GM12878 (cell line): ENCODE results near the gene MUTYH. TPM values are rescaled to one million over a fixed set of nuclear protein-coding genes. Genes with fewer than 3 reads are reported as not detected.

ENCODE experiments used
- ATAC-seq: fragments of 200-7000 bp; cut with Tn5 transposase; 3 replicates; pipeline ENCODE4 v1.9.1; 2020; ENCODE audit warnings: mild to moderate bottlenecking, moderate library complexity
- BruUV-seq: library from RNA; stranded (reverse); fragments of 400-500 nt; replicated peaks from 2 replicates; lab custom pipeline; 2021; lab: Mats Ljungman, UMichigan
- CTCF ChIA-PET: fragments of 300-600 bp; sonication (Branson Sonifier 250); formaldehyde crosslinking; extraction: SDS; loops from one replicate; lab custom pipeline; 2021; ENCODE audit warnings: inconsistent platforms; lab: Yijun Ruan, JAX
- POLR2A ChIA-PET: fragments of 350-600 bp; formaldehyde crosslinking; extraction: SDS; loops from one replicate; lab custom pipeline; 2021; ENCODE audit warnings: inconsistent platforms; lab: Charles Lee
- RAD21 ChIA-PET: fragments of 300-600 bp; sonication (Branson Sonifier 250); formaldehyde crosslinking; loops from one replicate; lab custom pipeline; 2023; ENCODE audit warnings: antibody characterized with exemption; ENCODE audit not compliant: unreplicated experiment; lab: Charles Lee
- SMC1A ChIA-PET: fragments of 300-600 bp; sonication (Branson Sonifier 250); formaldehyde crosslinking; loops from one replicate; lab custom pipeline; 2023; ENCODE audit not compliant: unreplicated experiment, uncharacterized antibody; lab: Charles Lee
- DNase-seq: peaks from one replicate; pipeline ENCODE4 v3.0.0-alpha.2; 2011; ENCODE audit warnings: low read depth, low spot score
- FAIRE-seq: peaks from 3 replicates; lab custom pipeline; 2011; peaks lifted over from hg19 to GRCh38; lab: Jason Lieb, UNC
- H2AFZ ChIP-seq: 2 replicates; pipeline ENCODE4 v1.6.0; 2011; ENCODE audit warnings: low read depth, low read length, control low read depth; ENCODE audit not compliant: control insufficient read depth
- H3K27ac ChIP-seq: 2 replicates; pipeline ENCODE4 v1.5.1; 2011; ENCODE audit warnings: control low read depth; ENCODE audit not compliant: control insufficient read depth, insufficient read depth
- H3K27me3 ChIP-seq, 2 experiments: replicated peaks in 1 of 2; 2 replicates each; pipeline versions ENCODE4 v1.6.0 to v1.6.1; 2011; ENCODE audit warnings: low read length in 1 of 2; ENCODE audit not compliant: control insufficient read depth in 2 of 2, insufficient read depth in 2 of 2
- H3K36me3 ChIP-seq, 2 experiments: 2 replicates each; pipeline ENCODE4 v1.5.1; 2011; ENCODE audit warnings: low read length in 1 of 2; ENCODE audit not compliant: control insufficient read depth in 2 of 2, insufficient read depth in 2 of 2
- H3K4me1 ChIP-seq: 2 replicates; pipeline ENCODE4 v1.6.1; 2011; ENCODE audit warnings: mild to moderate bottlenecking, low read length, moderate library complexity, mixed read lengths; ENCODE audit not compliant: control insufficient read depth, insufficient read depth
- H3K4me2 ChIP-seq: 2 replicates; pipeline ENCODE4 v1.6.0; 2011; ENCODE audit warnings: control low read depth; ENCODE audit not compliant: control insufficient read depth, insufficient read depth
- H3K4me3 ChIP-seq: fragments of 200-600 bp; sonication (generic); 2 replicates; pipeline ENCODE4 v1.5.1; 2016
- H3K79me2 ChIP-seq: 2 replicates; pipeline ENCODE4 v1.6.0; 2011; ENCODE audit warnings: low read length; ENCODE audit not compliant: control insufficient read depth, insufficient read depth
- H3K9ac ChIP-seq: 2 replicates; pipeline ENCODE4 v1.8.0; 2011; ENCODE audit warnings: low read length, control low read depth, mixed read lengths; ENCODE audit not compliant: control insufficient read depth, insufficient read depth
- H3K9me3 ChIP-seq: replicated peaks from 3 replicates; pipeline ENCODE4 v1.5.1; 2011; ENCODE audit warnings: mild to moderate bottlenecking, low read length; ENCODE audit not compliant: control insufficient read depth, insufficient read depth
- H4K20me1 ChIP-seq: 2 replicates; pipeline ENCODE4 v1.6.0; 2011; ENCODE audit not compliant: control insufficient read depth, insufficient read depth
- ATF3 ChIP-seq: IDR thresholded peaks from 2 replicates; pipeline ENCODE4 v1.6.1; 2011; ENCODE audit warnings: low read depth, mild to moderate bottlenecking, low read length, moderate library complexity, borderline replicate concordance; ENCODE audit errors: extremely low read depth
- BRCA1 ChIP-seq: IDR thresholded peaks from 2 replicates; pipeline ENCODE4 v1.6.1; 2011; ENCODE audit warnings: low read depth, low read length, improper control_type of control experiment
- CBX5 ChIP-seq: sonication (generic); IDR thresholded peaks from 2 replicates; pipeline ENCODE4 v1.6.1; 2016; ENCODE audit warnings: low read depth, moderate library complexity, mild to moderate bottlenecking, inconsistent platforms
- CEBPB ChIP-seq, 2 experiments: fragments of 150-350 bp in 1 of 2; IDR thresholded peaks; 2 replicates each; pipeline ENCODE4 v1.6.1; 2012 to 2014; ENCODE audit warnings: low read depth in 2 of 2, low read length in 2 of 2, borderline replicate concordance in 1 of 2, inconsistent platforms in 1 of 2
- CHD1 ChIP-seq: IDR thresholded peaks from 2 replicates; pipeline ENCODE4 v1.6.1; 2012; ENCODE audit warnings: low read depth, low read length, improper control_type of control experiment
- CREM ChIP-seq: IDR thresholded peaks from 2 replicates; pipeline ENCODE4 v1.6.1; 2014; ENCODE audit warnings: antibody characterized with exemption, low read depth
- HDAC6 ChIP-seq: fragments of 200-600 bp; sonication (generic); IDR thresholded peaks from one replicate; pipeline ENCODE4 v1.8.0; 2017; ENCODE audit warnings: antibody characterized with exemption; ENCODE audit not compliant: unreplicated experiment
- MLLT1 ChIP-seq: fragments of 450-650 bp; IDR thresholded peaks from 2 replicates; pipeline ENCODE4 v1.6.1; 2016; ENCODE audit warnings: mild to moderate bottlenecking
- MYC ChIP-seq: IDR thresholded peaks from 2 replicates; pipeline ENCODE4 v1.6.1; 2011; ENCODE audit warnings: mild to moderate bottlenecking, low read length, moderate library complexity, inconsistent platforms; ENCODE audit not compliant: insufficient read depth, insufficient replicate concordance, insufficient read length, severe bottlenecking
- POLR2AphosphoS2 ChIP-seq: IDR thresholded peaks from 2 replicates; pipeline ENCODE4 v1.6.1; 2011; ENCODE audit warnings: low read depth, mild to moderate bottlenecking, low read length, improper control_type of control experiment, moderate library complexity
- POLR2AphosphoS5 ChIP-seq: IDR thresholded peaks from 2 replicates; pipeline ENCODE4 v1.6.1; 2011; ENCODE audit warnings: mild to moderate bottlenecking, low read length, inconsistent platforms
- RBBP5 ChIP-seq: fragments of 200-600 bp; sonication (generic); conservative IDR thresholded peaks from 2 replicates; pipeline ENCODE4 v1.6.1; 2016
- SREBF2 ChIP-seq: IDR thresholded peaks from 2 replicates; pipeline ENCODE4 v1.6.1; 2012; ENCODE audit warnings: mild to moderate bottlenecking, low read length
- SUPT20H ChIP-seq: IDR thresholded peaks from 2 replicates; pipeline ENCODE4 v1.6.1; 2011; ENCODE audit warnings: low read depth, mild to moderate bottlenecking, low read length, moderate library complexity, borderline replicate concordance; ENCODE audit not compliant: control insufficient read depth
- ZNF687 ChIP-seq: fragments of 450-650 bp; IDR thresholded peaks from 2 replicates; pipeline ENCODE4 v1.6.1; 2017; ENCODE audit warnings: mild to moderate bottlenecking, moderate library complexity
- WGBS: methylation state at CpG from one replicate; pipeline ENCODE4 v1.1.6; 2016; ENCODE audit warnings: low lambda C conversion rate; ENCODE audit not compliant: insufficient replicate concordance, insufficient coverage; ENCODE audit errors: missing lambda C conversion rate; 5-methylcytosine and 5-hydroxymethylcytosine counted together
- in situ Hi-C: fragments of 300-500 bp; cut with MboI; formaldehyde crosslinking; loops from 9 replicates; pipeline ENCODE4 v1.14.3; 2018; ENCODE audit warnings: mixed read lengths
- intact Hi-C: fragments of 100-400 bp; cut with micrococcal nuclease; formaldehyde crosslinking; loops from one replicate; pipeline ENCODE4 v1.14.2; 2022; ENCODE audit not compliant: unreplicated experiment
- polyA plus RNA-seq, 11 experiments: library from polyadenylated mRNA; depleted of rRNA in 4 of 11; unstranded in 6 of 11; stranded (reverse) in 5 of 11; fragments of >200 nt; fragmentation: Nextera tagmentation in 4 of 11; fragmentation: Illumina TruSeq in 1 of 11; extraction: Ambion mirVana in 4 of 11; extraction: Trizol in 1 of 11; gene quantifications; 1 replicate in 1 of 11; 2 replicates in 10 of 11; pipeline versions ENCODE4 v1.2.1 to v1.2.3, GENCODE V29; 2011 to 2016; ENCODE audit warnings: inconsistent platforms in 2 of 11, missing spikeins in 2 of 11, low read depth in 1 of 11
- total RNA-seq, 4 experiments: library from RNA; depleted of rRNA in 3 of 4; stranded (reverse); fragments of >200 nt in 3 of 4; fragmentation: Illumina TruSeq in 1 of 4; extraction: Trizol in 1 of 4; gene quantifications; 2 replicates each; pipeline versions ENCODE4 v1.2.1 to v1.2.3, GENCODE V29; 2013 to 2021
- TF ChIP-seq, protein P1 (sequence below): IDR thresholded peaks from 2 replicates; pipeline ENCODE4 v1.6.1; 2012; ENCODE audit warnings: low read depth, low read length, improper control_type of control experiment

The MUTYH gene
- total and polyA plus RNA-seq, 10 of the 15 experiments (the other 5 are each of a cell fraction or from before 2014, with no cell fraction given), result 2.5 to 42.0 (median 30.0) TPM

DNA sequence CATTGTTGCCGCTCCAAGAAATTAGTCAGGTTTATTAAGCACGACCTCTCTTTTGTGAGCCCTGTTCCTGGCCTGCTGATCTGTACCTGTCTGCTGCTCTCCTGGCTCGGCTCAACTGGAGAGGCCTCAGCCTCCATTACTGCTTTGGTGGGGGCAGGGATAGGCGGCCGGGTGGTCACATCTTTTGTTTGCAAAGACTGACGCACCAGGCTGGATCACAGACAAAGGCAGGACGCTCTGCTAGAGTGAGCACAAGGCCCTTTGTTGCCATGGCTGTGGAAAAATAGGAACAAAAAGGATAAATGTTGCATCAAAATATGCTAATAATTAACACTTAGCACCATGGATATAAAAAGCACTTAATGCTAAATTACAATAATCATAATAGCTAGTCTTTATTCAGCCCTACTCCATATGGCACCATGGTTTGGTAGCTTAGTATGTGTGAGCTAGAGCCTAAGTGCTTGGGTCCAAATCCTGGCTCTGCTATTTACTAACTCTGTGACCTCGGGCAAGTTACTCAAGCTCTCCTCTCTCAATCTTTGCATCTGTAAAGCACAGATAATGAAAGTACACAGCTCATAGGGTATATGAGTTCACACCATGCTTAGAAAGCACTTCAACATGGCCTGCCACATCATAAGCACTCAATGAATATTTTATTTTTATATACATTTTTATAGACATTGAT lies 42.4 kb downstream of the MUTYH start:
- in situ Hi-C loops (no loop called here), intact Hi-C loops (no loop called here)
- no peak for ATAC-seq
- H3K36me3 ChIP-seq, result no peaks in the 10 kb centered on the region
- H3K4me2 ChIP-seq, result no peak overlapping the region
- DNase-seq, result no peak
- no peak overlapping the region for H2AFZ ChIP-seq
- no peak overlapping the region for H3K9ac ChIP-seq
- WGBS, result 45% methylated on average over 8 of the region's 8 CpGs
- no peaks in the 10 kb centered on the region for H3K79me2 ChIP-seq
- BruUV-seq, result no TSS peak
- H3K27me3 ChIP-seq, result no peaks in the 10 kb centered on the region
- POLR2A ChIA-PET, result interaction anchor here (1.1 kb wide), 1 partner anchor 193 kb away, joined by 4 read pairs; the partner anchor contains the start of gene TESK2
- TF ChIP-seq SUPT20H (no peak), BRCA1 (no peak), ZNF687 (no peak), RBBP5 (no peak), SREBF2 (no peak), HDAC6 (no peak), CHD1 (no peak), POLR2AphosphoS5 (no peak), CBX5 (no peak), POLR2AphosphoS2 (no peak), MLLT1 (no peak), ATF3 (no peak), CEBPB (IDR thresholded peaks at IDR 0.05; ENCODE audit: borderline replicate concordance in 1 of 2, low read depth in 2 of 2, low read length in 2 of 2) (no peak), MYC (no peak), CREM (no peak)
- TF ChIP-seq, protein P1, sequence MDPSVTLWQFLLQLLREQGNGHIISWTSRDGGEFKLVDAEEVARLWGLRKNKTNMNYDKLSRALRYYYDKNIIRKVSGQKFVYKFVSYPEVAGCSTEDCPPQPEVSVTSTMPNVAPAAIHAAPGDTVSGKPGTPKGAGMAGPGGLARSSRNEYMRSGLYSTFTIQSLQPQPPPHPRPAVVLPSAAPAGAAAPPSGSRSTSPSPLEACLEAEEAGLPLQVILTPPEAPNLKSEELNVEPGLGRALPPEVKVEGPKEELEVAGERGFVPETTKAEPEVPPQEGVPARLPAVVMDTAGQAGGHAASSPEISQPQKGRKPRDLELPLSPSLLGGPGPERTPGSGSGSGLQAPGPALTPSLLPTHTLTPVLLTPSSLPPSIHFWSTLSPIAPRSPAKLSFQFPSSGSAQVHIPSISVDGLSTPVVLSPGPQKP, result no peak
- TF ChIP-seq, all 136 proteins: peak for 0
- no peak for FAIRE-seq
- SMC1A ChIA-PET, result interaction anchor here (9.2 kb wide), 1 partner anchor 283 kb away, joined by 284 read pairs; the partner anchor contains the start of genes HECTD3 and UROD
- Histone ChIP-seq H4K20me1 (no peaks in the 10 kb centered on the region), H3K27ac (no peak overlapping the region), H3K9me3 (no peaks in the 10 kb centered on the region), H3K4me3 (no peak overlapping the region), H3K4me1 (no peaks in the 10 kb centered on the region)
- CTCF ChIA-PET, result interaction anchor here (0.8 to 10.7 kb wide), 7 partner anchors 15 to 504 kb away, joined by 3 to 252 read pairs (median 13); partner anchors contain the start of genes HECTD3, MUTYH, TESK2 and TOE1
- RAD21 ChIA-PET, result interaction anchor here (1.1 to 8.5 kb wide), 3 partner anchors 195 to 505 kb away, joined by 3 to 313 read pairs (median 8); partner anchors contain the start of genes HECTD3 and UROD
